Thymus (tissue), 11 donors: Measurements from ENCODE around the gene ATP6V0D1. TPM values are rescaled to one million over a fixed set of nuclear protein-coding genes. Genes with fewer than 3 reads are reported as not detected.

Experiments
- DNase-seq, 9 donors: peaks; one replicate each; pipeline ENCODE4 v3.0.0-alpha.2; 2013; ENCODE audit warnings: low spot score in 9 of 9, low read depth in 6 of 9, missing footprints in 1 of 9
- H3K27ac ChIP-seq, 2 donors: one replicate each; pipeline ENCODE4 v1.5.1; 2013; ENCODE audit warnings: control low read depth in 1 of 2, low read depth in 1 of 2, low read length in 1 of 2, mild to moderate bottlenecking in 1 of 2, moderate library complexity in 1 of 2
- H3K27me3 ChIP-seq, 2 donors: one replicate each; pipeline ENCODE4 v1.5.1; 2013; ENCODE audit warnings: low read length in 1 of 2; ENCODE audit not compliant: control insufficient read depth in 2 of 2, insufficient read depth in 1 of 2
- H3K36me3 ChIP-seq, 2 donors: one replicate each; pipeline ENCODE4 v1.5.1; 2013; ENCODE audit warnings: low read length in 1 of 2, mild to moderate bottlenecking in 1 of 2, moderate library complexity in 1 of 2; ENCODE audit not compliant: control insufficient read depth in 2 of 2, insufficient read depth in 2 of 2
- H3K4me1 ChIP-seq, 2 donors: one replicate each; pipeline ENCODE4 v1.5.1; 2013; ENCODE audit warnings: low read length in 2 of 2; ENCODE audit not compliant: control insufficient read depth in 2 of 2, insufficient read depth in 2 of 2
- H3K4me3 ChIP-seq, 2 donors: one replicate each; pipeline ENCODE4 v1.5.1; 2013; ENCODE audit warnings: low read length in 2 of 2, control low read depth in 1 of 2, mild to moderate bottlenecking in 1 of 2
- H3K9me3 ChIP-seq, 2 donors: one replicate each; pipeline ENCODE4 v1.5.1; 2013; ENCODE audit warnings: low read length in 1 of 2, mild to moderate bottlenecking in 1 of 2; ENCODE audit not compliant: control insufficient read depth in 2 of 2, insufficient read depth in 1 of 2
- WGBS: extraction: QIAGEN DNeasy Blood & Tissue Kit; methylation state at CpG from one replicate; pipeline ENCODE4 v1.1.7; 2013; 5-methylcytosine and 5-hydroxymethylcytosine counted together
- polyA plus RNA-seq: library from polyadenylated mRNA; stranded (reverse); fragments of 200-250 nt; gene quantifications from one replicate; pipeline ENCODE4 v1.2.3, GENCODE V29; 2013
- total RNA-seq: library from RNA; stranded (reverse); fragments of 120-200 nt; gene quantifications from one replicate; pipeline ENCODE4 v1.2.4, GENCODE V29; 2013
- donor health status: healthy.

The ATP6V0D1 gene
- total and polyA plus RNA-seq, 2 donors, result 44.8 to 51.8 TPM

- no peak for DNase-seq
- no peak overlapping the region for H3K4me3 ChIP-seq
- H3K9me3 ChIP-seq, result no peaks in the 10 kb centered on the region
- 98% methylated on average over 5 of the region's 5 CpGs for WGBS
- no peaks in the 10 kb centered on the region for H3K4me1 ChIP-seq
- H3K36me3 ChIP-seq, result no peaks in the 10 kb centered on the region
- peaks cover 0 to 20% of the 10 kb centered on the region in 2 donors for H3K27me3 ChIP-seq
- H3K27ac ChIP-seq, result no peak overlapping the region
These were observed 76.2 kb downstream of the ATP6V0D1 start for GRCh38 chr16:67404740-67405226.

GRCh38 chr16:67403976-67404555, 76.9 kb downstream of the ATP6V0D1 start:
- Histone ChIP-seq H3K27me3 (peaks cover 0 to 28% of the 10 kb centered on the region in 2 donors), H3K36me3 (no peaks in the 10 kb centered on the region), H3K9me3 (no peaks in the 10 kb centered on the region), H3K4me1 (no peaks in the 10 kb centered on the region), H3K27ac (no peak overlapping the region), H3K4me3 (no peak overlapping the region)
- DNase-seq, result no peak
- 85% methylated on average over 12 of the region's 12 CpGs for WGBS

- Histone ChIP-seq H3K4me1 (peaks cover 0 to 8% of the 10 kb centered on the region in 2 donors), H3K36me3 (no peaks in the 10 kb centered on the region), H3K9me3 (no peaks in the 10 kb centered on the region), H3K4me3 (no peak overlapping the region), H3K27ac (no peak overlapping the region), H3K27me3 (peaks cover 6 to 51% of the 10 kb centered on the region in 2 donors)
- DNase-seq, result no peak
- WGBS, result 99% methylated on average over 14 of the region's 14 CpGs
These were observed 80.1 kb downstream of the ATP6V0D1 start for GRCh38 chr16:67400901-67401300.

- no peak overlapping the region for H3K27ac ChIP-seq
- peaks cover 0 to 8% of the 10 kb centered on the region in 2 donors for H3K4me1 ChIP-seq
- no peak overlapping the region for H3K4me3 ChIP-seq
- WGBS, result 85% methylated on average over 19 of the region's 19 CpGs
- no peak for DNase-seq
- H3K9me3 ChIP-seq, result peaks cover 0 to 6% of the 10 kb centered on the region in 2 donors
- H3K36me3 ChIP-seq, result no peaks in the 10 kb centered on the region
- peaks cover 14 to 59% of the 10 kb centered on the region in 2 donors for H3K27me3 ChIP-seq
These were observed 80.9 kb downstream of the ATP6V0D1 start for GRCh38 chr16:67399749-67400704.

GRCh38 chr16:67399218-67399733, 81.7 kb downstream of the ATP6V0D1 start:
- no peaks in the 10 kb centered on the region for H3K36me3 ChIP-seq
- H3K4me1 ChIP-seq, result peaks cover 0 to 9% of the 10 kb centered on the region in 2 donors
- H3K4me3 ChIP-seq, result no peak overlapping the region
- DNase-seq, result peak in 3 of 9 donors; percentile 12 to 54 (median 37)
- H3K9me3 ChIP-seq, result peaks cover 0 to 8% of the 10 kb centered on the region in 2 donors
- peaks cover 21 to 65% of the 10 kb centered on the region in 2 donors for H3K27me3 ChIP-seq
- 42% methylated on average over 42 of the region's 42 CpGs for WGBS
- H3K27ac ChIP-seq, result no peak overlapping the region

GRCh38 chr16:67398546-67399217, 82.3 kb downstream of the ATP6V0D1 start:
- no peaks in the 10 kb centered on the region for H3K36me3 ChIP-seq
- WGBS, result 98% methylated on average over 19 of the region's 19 CpGs
- peaks cover 0 to 14% of the 10 kb centered on the region in 2 donors for H3K9me3 ChIP-seq
- H3K4me1 ChIP-seq, result peaks cover 0 to 15% of the 10 kb centered on the region in 2 donors
- DNase-seq, result no peak
- H3K27me3 ChIP-seq, result peaks cover 27 to 70% of the 10 kb centered on the region in 2 donors
- H3K27ac ChIP-seq, result no peak overlapping the region
- no peak overlapping the region for H3K4me3 ChIP-seq

GRCh38 chr16:67397812-67398545, 83.0 kb downstream of the ATP6V0D1 start:
- no peak for DNase-seq
- Histone ChIP-seq H3K27me3 (peaks cover 33 to 77% of the 10 kb centered on the region in 2 donors), H3K4me1 (peaks cover 0 to 15% of the 10 kb centered on the region in 2 donors), H3K27ac (no peak overlapping the region), H3K4me3 (no peak overlapping the region), H3K9me3 (peaks cover 0 to 15% of the 10 kb centered on the region in 2 donors), H3K36me3 (no peaks in the 10 kb centered on the region)
- WGBS, result 91% methylated on average over 22 of the region's 22 CpGs

- Histone ChIP-seq H3K4me3 (no peak overlapping the region), H3K27me3 (peaks cover 40 to 85% of the 10 kb centered on the region in 2 donors), H3K4me1 (peaks cover 0 to 15% of the 10 kb centered on the region in 2 donors), H3K36me3 (no peaks in the 10 kb centered on the region), H3K27ac (no peak overlapping the region), H3K9me3 (peaks cover 0 to 15% of the 10 kb centered on the region in 2 donors)
- WGBS, result 95% methylated on average over 15 of the region's 15 CpGs
- no peak for DNase-seq
These were observed 83.7 kb downstream of the ATP6V0D1 start for GRCh38 chr16:67397036-67397801.
